HL-60 (cell line): ENCODE results near the gene GPR141.

ENCODE experiments used
- POLR2AphosphoS5 ChIP-seq: IDR thresholded peaks from 2 replicates; pipeline ENCODE4 v1.6.1; 2012; ENCODE audit warnings: low read depth
- TF ChIP-seq, protein P1 (sequence below): IDR thresholded peaks from one replicate; pipeline ENCODE4 v1.5.1; 2011; ENCODE audit warnings: low read length, control low read depth, inconsistent platforms; ENCODE audit not compliant: insufficient read depth
- TF ChIP-seq, protein P2 (sequence below): IDR thresholded peaks from 2 replicates; pipeline ENCODE4 v1.6.1; 2012; ENCODE audit warnings: low read depth; ENCODE audit not compliant: insufficient replicate concordance

DNA sequence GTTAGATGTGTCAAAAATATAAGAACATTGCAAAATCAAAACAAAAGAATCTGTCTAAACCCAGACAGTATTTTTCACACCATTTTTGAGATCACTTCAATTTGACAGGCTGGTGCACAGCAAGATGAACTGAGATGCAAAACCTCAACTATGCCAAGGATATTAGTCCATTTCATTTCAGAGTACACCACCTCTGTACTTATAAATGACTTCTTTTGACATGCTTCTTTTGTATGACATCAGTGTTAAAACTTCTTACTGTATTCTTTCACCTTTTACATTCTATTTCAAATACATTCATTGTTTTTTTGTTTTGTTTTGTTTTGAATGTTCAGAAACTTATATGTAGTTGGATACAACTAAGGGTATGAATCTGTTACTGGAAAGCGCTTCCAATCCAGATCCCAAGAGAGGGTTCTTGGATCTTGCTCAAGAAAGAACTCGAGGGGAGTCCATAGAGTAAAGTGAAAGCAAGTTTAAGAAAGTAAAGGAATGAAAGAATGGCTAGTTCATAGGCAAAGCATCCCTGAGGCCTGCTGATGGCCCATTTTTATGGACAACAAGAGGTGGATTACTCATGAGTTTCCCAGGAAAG, 23.5 kb upstream of the GPR141 start:
- TF ChIP-seq, protein P1, sequence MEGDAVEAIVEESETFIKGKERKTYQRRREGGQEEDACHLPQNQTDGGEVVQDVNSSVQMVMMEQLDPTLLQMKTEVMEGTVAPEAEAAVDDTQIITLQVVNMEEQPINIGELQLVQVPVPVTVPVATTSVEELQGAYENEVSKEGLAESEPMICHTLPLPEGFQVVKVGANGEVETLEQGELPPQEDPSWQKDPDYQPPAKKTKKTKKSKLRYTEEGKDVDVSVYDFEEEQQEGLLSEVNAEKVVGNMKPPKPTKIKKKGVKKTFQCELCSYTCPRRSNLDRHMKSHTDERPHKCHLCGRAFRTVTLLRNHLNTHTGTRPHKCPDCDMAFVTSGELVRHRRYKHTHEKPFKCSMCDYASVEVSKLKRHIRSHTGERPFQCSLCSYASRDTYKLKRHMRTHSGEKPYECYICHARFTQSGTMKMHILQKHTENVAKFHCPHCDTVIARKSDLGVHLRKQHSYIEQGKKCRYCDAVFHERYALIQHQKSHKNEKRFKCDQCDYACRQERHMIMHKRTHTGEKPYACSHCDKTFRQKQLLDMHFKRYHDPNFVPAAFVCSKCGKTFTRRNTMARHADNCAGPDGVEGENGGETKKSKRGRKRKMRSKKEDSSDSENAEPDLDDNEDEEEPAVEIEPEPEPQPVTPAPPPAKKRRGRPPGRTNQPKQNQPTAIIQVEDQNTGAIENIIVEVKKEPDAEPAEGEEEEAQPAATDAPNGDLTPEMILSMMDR = no peak
- no peak for TF ChIP-seq POLR2AphosphoS5
- TF ChIP-seq, protein P2, sequence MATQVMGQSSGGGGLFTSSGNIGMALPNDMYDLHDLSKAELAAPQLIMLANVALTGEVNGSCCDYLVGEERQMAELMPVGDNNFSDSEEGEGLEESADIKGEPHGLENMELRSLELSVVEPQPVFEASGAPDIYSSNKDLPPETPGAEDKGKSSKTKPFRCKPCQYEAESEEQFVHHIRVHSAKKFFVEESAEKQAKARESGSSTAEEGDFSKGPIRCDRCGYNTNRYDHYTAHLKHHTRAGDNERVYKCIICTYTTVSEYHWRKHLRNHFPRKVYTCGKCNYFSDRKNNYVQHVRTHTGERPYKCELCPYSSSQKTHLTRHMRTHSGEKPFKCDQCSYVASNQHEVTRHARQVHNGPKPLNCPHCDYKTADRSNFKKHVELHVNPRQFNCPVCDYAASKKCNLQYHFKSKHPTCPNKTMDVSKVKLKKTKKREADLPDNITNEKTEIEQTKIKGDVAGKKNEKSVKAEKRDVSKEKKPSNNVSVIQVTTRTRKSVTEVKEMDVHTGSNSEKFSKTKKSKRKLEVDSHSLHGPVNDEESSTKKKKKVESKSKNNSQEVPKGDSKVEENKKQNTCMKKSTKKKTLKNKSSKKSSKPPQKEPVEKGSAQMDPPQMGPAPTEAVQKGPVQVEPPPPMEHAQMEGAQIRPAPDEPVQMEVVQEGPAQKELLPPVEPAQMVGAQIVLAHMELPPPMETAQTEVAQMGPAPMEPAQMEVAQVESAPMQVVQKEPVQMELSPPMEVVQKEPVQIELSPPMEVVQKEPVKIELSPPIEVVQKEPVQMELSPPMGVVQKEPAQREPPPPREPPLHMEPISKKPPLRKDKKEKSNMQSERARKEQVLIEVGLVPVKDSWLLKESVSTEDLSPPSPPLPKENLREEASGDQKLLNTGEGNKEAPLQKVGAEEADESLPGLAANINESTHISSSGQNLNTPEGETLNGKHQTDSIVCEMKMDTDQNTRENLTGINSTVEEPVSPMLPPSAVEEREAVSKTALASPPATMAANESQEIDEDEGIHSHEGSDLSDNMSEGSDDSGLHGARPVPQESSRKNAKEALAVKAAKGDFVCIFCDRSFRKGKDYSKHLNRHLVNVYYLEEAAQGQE = no peak
